T-helper 1 cell treated with Interleukin-12 subunit alpha and Interleukin-12 subunit beta and Interleukin-4 antibody, amounts not matched to agents 30 μg/mL and 1 μg/mL, for 36 hours (primary cell): ENCODE measurements around the gene GLI2.

Source experiments
- H3K27ac Mint-ChIP-seq: one replicate; pipeline ENCODE4 v1.8.0; 2021; ENCODE audit warnings: mild to moderate bottlenecking, mixed read lengths
- H3K27me3 Mint-ChIP-seq: one replicate; pipeline ENCODE4 v1.8.0; 2021; ENCODE audit warnings: low read depth, mixed read lengths
- H3K36me3 Mint-ChIP-seq: one replicate; pipeline ENCODE4 v1.8.0; 2021; ENCODE audit warnings: low read depth, mixed read lengths
- H3K4me1 Mint-ChIP-seq: one replicate; pipeline ENCODE4 v1.8.0; 2021; ENCODE audit warnings: low read depth, mixed read lengths
- H3K4me3 Mint-ChIP-seq: one replicate; pipeline ENCODE4 v1.8.0; 2021; ENCODE audit warnings: mild to moderate bottlenecking, moderate library complexity, mixed read lengths
- H3K9me3 Mint-ChIP-seq: one replicate; pipeline ENCODE4 v1.8.0; 2021; ENCODE audit warnings: mixed read lengths

The GLI2 gene

GRCh38 chr2:120722246-120722567, 13.5 kb upstream of the GLI2 start:
- Mint-ChIP-seq H3K27ac (no peak overlapping the region), H3K27me3 (peaks cover 12% of the 10 kb centered on the region), H3K4me1 (no peaks in the 10 kb centered on the region), H3K36me3 (no peaks in the 10 kb centered on the region), H3K4me3 (no peak overlapping the region), H3K9me3 (peaks cover 3% of the 10 kb centered on the region)

- H3K27me3 Mint-ChIP-seq, result peaks cover 12% of the 10 kb centered on the region
- no peaks in the 10 kb centered on the region for H3K4me1 Mint-ChIP-seq
- H3K4me3 Mint-ChIP-seq, result no peak overlapping the region
- no peaks in the 10 kb centered on the region for H3K36me3 Mint-ChIP-seq
- peaks cover 3% of the 10 kb centered on the region for H3K9me3 Mint-ChIP-seq
- no peak overlapping the region for H3K27ac Mint-ChIP-seq
Observed at GRCh38 chr2:120722568-120723421, 12.9 kb upstream of the GLI2 start.

GRCh38 chr2:120726245-120726644, 9.4 kb upstream of the GLI2 start:
- Mint-ChIP-seq H3K9me3 (peaks cover 3% of the 10 kb centered on the region), H3K4me3 (no peak overlapping the region), H3K27ac (no peak overlapping the region), H3K27me3 (peaks cover 22% of the 10 kb centered on the region), H3K4me1 (no peaks in the 10 kb centered on the region), H3K36me3 (no peaks in the 10 kb centered on the region)

- H3K27me3 Mint-ChIP-seq, result peaks cover 41% of the 10 kb centered on the region
- H3K36me3 Mint-ChIP-seq, result peaks cover 2% of the 10 kb centered on the region
- H3K4me1 Mint-ChIP-seq, result peaks cover 11% of the 10 kb centered on the region
- no peak overlapping the region for H3K27ac Mint-ChIP-seq
- peaks cover 3% of the 10 kb centered on the region for H3K9me3 Mint-ChIP-seq
- H3K4me3 Mint-ChIP-seq, result no peak overlapping the region
Observed at GRCh38 chr2:120729406-120730399, 6.0 kb upstream of the GLI2 start.

- Mint-ChIP-seq H3K27me3 (peaks cover 41% of the 10 kb centered on the region), H3K36me3 (peaks cover 2% of the 10 kb centered on the region), H3K4me3 (no peak overlapping the region), H3K4me1 (peaks cover 11% of the 10 kb centered on the region), H3K9me3 (peaks cover 3% of the 10 kb centered on the region), H3K27ac (no peak overlapping the region)
Observed at GRCh38 chr2:120731175-120731574, 4.5 kb upstream of the GLI2 start.

GRCh38 chr2:120732506-120733237, 3.0 kb upstream of the GLI2 start:
- Mint-ChIP-seq H3K4me3 (no peak overlapping the region), H3K4me1 (peaks cover 11% of the 10 kb centered on the region), H3K9me3 (no peaks in the 10 kb centered on the region), H3K27me3 (peaks cover 49% of the 10 kb centered on the region), H3K36me3 (peaks cover 2% of the 10 kb centered on the region), H3K27ac (peak overlapping the region; percentile 43)

GRCh38 chr2:120733238-120733932, 2.3 kb upstream of the GLI2 start:
- Mint-ChIP-seq H3K36me3 (peaks cover 2% of the 10 kb centered on the region), H3K27me3 (peaks cover 56% of the 10 kb centered on the region), H3K27ac (no peak overlapping the region), H3K4me3 (no peak overlapping the region), H3K9me3 (no peaks in the 10 kb centered on the region), H3K4me1 (peaks cover 11% of the 10 kb centered on the region)

GRCh38 chr2:120734930-120735651, 577 bp upstream of the GLI2 start:
- no peak overlapping the region for H3K27ac Mint-ChIP-seq
- H3K4me3 Mint-ChIP-seq, result no peak overlapping the region
- H3K4me1 Mint-ChIP-seq, result peaks cover 11% of the 10 kb centered on the region
- H3K9me3 Mint-ChIP-seq, result no peaks in the 10 kb centered on the region
- peaks cover 62% of the 10 kb centered on the region for H3K27me3 Mint-ChIP-seq
- H3K36me3 Mint-ChIP-seq, result peaks cover 2% of the 10 kb centered on the region

GRCh38 chr2:120736202-120736623, 545 bp downstream of the GLI2 start:
- Mint-ChIP-seq H3K4me1 (peaks cover 11% of the 10 kb centered on the region), H3K4me3 (peak overlapping the region; percentile 56)

GRCh38 chr2:120736624-120737339, 1.1 kb downstream of the GLI2 start:
- Mint-ChIP-seq H3K36me3 (peaks cover 2% of the 10 kb centered on the region), H3K27me3 (peaks cover 76% of the 10 kb centered on the region), H3K27ac (no peak overlapping the region), H3K4me3 (peak overlapping the region; percentile 56), H3K4me1 (peaks cover 11% of the 10 kb centered on the region), H3K9me3 (no peaks in the 10 kb centered on the region)

More at GRCh38 chr2:120736202-120736623, 545 bp downstream of the GLI2 start:
- Mint-ChIP-seq H3K27me3 (peaks cover 73% of the 10 kb centered on the region), H3K9me3 (no peaks in the 10 kb centered on the region), H3K36me3 (peaks cover 2% of the 10 kb centered on the region), H3K27ac (no peak overlapping the region)

GRCh38 chr2:120737340-120738101, 1.9 kb downstream of the GLI2 start:
- H3K36me3 Mint-ChIP-seq, result peaks cover 2% of the 10 kb centered on the region
- H3K4me3 Mint-ChIP-seq, result peak overlapping the region; percentile 37
- peaks cover 80% of the 10 kb centered on the region for H3K27me3 Mint-ChIP-seq
- no peaks in the 10 kb centered on the region for H3K9me3 Mint-ChIP-seq
- H3K27ac Mint-ChIP-seq, result no peak overlapping the region
- H3K4me1 Mint-ChIP-seq, result peaks cover 9% of the 10 kb centered on the region

GRCh38 chr2:120738117-120738516, 2.4 kb downstream of the GLI2 start:
- H3K9me3 Mint-ChIP-seq, result no peaks in the 10 kb centered on the region
- peaks cover 2% of the 10 kb centered on the region for H3K36me3 Mint-ChIP-seq
- peaks cover 80% of the 10 kb centered on the region for H3K27me3 Mint-ChIP-seq
- H3K4me1 Mint-ChIP-seq, result peaks cover 3% of the 10 kb centered on the region
- no peak overlapping the region for H3K4me3 Mint-ChIP-seq
- H3K27ac Mint-ChIP-seq, result no peak overlapping the region
